Activated T-helper 9 cell treated with anti-CD3 and anti-CD28 coated beads, Interleukin-2, amount 50 U/mL, for 16 hours (primary cell): ENCODE results near the gene FAM53B.
"Not testable (repeated sequence)": the region's sequence is repeated elsewhere in the genome, so short reads cannot be mapped to it uniquely, and the experiment has no call there.

ENCODE experiments used
- DNase-seq: peaks from one replicate; pipeline ENCODE4 v3.0.0-alpha.2; 2020; ENCODE audit warnings: low read depth

FAM53B gene, protein sequence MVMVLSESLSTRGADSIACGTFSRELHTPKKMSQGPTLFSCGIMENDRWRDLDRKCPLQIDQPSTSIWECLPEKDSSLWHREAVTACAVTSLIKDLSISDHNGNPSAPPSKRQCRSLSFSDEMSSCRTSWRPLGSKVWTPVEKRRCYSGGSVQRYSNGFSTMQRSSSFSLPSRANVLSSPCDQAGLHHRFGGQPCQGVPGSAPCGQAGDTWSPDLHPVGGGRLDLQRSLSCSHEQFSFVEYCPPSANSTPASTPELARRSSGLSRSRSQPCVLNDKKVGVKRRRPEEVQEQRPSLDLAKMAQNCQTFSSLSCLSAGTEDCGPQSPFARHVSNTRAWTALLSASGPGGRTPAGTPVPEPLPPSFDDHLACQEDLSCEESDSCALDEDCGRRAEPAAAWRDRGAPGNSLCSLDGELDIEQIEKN

GRCh38 chr10:124744102-124745050 lies at the start of gene FAM53B:
FAM53B (minus strand) TSS chr10:124744378; CDS start chr10:124706713, 37,665 bp downstream.
- DNase-seq: peak; percentile 75

DNA sequence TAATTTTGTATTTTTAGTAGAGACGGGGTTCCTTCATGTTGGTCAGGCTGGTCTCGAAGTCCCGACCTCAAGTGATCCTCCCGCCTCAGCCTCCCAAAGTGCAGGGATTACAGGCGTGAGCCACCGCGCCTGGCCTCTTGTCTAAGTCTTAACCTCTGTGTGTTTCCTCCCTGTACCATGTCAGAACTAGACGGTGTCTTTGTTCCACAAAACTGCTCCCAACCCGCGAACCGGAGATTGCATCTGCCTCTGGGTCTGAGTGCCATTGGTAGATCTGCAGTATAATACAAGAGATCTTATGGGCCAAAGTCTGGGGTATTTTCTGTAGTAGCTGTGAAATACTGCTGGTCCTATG lies 48.8 kb upstream of the FAM53B start:
- no peak for DNase-seq

GRCh38 chr10:124791547-124792348 lies 47.6 kb upstream of the FAM53B start, which contains the start of gene EEF1AKMT2:
EEF1AKMT2 (minus strand) TSS chr10:124791887; CDS start chr10:124791833, 54 bp downstream.
- DNase-seq: peak; percentile 80

DNA sequence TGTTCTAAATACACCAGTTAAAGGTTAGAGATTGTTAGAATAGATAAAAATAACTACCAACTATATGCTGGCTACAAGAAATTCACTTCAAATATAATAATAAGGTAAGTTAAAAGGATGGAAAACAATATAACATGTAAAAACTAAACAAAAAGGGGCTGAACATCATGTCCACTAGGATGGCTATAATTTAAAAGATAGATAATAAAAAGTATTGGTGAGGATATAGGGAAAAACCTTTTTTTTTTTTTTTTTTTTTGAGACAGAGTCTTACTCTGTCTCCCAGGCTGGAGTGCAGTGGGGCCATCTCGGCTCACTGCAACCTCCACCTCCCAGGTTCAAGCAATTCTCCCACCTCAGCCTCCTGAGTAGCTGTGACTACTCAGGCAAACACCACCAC lies 38.7 kb upstream of the FAM53B start:
- DNase-seq: not testable (repeated sequence)

GRCh38 chr10:124768791-124769190 lies 24.6 kb upstream of the FAM53B start:
- DNase-seq: no peak

GRCh38 chr10:124765256-124765655 lies 21.1 kb upstream of the FAM53B start:
- DNase-seq: no peak

- DNase-seq: no peak
Measured at GRCh38 chr10:124763267-124763666, 19.1 kb upstream of the FAM53B start.

- no peak for DNase-seq
Measured at GRCh38 chr10:124762281-124762680, 18.1 kb upstream of the FAM53B start.

DNA sequence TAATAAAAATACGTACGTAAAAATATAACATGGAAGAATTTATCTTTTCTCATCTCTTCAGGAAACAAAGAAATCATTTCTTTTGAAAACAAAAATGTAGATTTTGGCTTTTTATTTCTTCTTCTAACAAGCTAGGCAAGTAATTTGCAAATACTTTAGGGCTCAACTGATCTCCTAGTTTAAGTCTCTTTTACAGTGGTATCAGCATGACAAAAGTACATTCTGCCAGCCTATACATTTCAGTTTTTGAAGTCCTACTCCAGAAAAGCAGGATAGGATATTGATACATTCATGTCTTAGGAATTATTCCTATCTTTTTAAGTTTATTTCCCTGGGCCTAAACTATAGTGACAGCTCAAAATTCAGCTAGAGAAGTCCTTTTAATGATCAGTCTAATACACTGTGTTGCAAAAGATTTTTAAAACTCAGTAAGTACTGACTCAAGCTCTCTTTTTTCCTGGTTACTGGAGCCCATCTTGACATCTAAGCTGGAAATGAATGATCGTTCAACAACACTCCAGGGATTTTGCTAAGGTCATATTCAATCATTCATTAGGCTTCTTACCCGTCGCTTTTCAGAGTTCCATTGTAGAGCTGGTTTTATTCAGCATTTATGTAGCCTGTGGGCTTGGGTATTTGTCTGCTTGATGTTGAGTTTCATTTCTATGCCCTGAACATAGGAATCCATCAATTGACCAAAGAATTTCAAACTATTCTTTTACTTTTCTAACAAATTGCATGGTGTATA lies 12.2 kb upstream of the FAM53B start:
- no peak for DNase-seq

GRCh38 chr10:124755581-124755980 lies 11.4 kb upstream of the FAM53B start:
- no peak for DNase-seq

DNA sequence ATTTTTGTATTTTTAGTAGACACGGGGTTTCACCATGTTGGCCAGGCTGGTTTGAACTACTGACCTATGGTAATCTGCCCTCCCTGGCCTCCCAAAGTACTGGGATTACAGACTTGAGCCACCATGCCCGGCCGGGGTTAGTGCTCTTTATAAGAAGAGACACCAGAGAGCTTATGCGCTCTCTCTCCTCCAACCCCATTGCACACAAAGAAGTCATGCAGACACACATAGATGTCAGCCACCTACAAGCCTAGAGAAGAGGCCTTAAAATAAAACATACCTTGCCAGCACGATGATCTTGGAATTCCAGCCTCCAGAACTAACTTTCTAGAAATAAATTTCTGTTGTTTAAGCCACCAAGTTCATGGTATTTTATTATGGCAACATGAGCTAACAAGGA lies 10.0 kb upstream of the FAM53B start:
- DNase-seq: no peak

DNA sequence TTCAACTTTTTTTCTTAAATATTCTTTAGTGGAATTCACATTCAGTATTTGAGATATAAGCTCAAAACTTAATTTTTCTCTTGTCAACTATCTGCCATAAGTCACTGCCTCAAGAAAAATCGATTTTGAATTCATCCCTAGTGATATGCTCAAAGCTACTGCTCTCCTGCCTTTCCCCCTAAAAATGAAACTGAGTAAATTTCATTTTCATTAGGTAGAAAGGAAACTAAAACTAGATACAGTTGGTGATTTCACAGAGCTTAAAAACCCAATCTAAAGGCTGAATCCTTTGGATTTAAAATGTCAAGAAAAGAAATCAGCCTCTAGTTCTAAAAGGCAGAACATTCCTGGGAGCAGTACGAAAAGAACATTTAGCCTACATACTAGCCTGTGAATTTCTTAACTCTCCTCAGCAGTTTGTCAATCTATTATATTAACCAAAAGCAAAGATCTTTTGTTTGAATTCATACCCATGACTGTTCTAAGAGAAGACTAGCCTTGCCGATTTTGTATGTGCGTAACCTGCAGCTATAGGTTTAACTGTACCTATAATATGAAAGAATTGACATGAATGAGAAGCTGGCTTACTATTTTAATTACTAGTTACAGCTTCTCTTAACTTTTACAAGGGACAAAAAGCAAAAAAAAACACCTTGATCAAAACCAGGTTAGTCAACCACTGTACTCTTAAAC lies 4.9 kb upstream of the FAM53B start:
- no peak for DNase-seq

GRCh38 chr10:124748166-124748565 lies 4.0 kb upstream of the FAM53B start:
- no peak for DNase-seq

DNA sequence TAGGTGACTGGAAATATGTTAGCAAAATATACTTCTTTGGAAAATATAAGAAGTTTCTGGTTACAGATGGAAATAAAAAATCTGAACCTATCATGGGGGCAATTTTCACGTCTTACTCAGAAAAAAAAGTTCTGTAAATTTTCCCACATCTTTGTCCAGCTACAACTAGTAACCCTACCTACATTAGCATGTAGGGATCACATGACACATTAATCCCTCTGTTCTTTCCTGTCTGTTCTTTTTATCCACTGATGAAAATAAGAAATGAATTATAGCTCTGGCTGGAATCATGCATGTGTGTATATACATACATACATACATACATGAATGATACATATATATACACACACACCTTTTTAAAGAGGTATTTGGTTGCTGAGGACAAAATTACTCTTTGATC lies 3.6 kb upstream of the FAM53B start:
- no peak for DNase-seq

DNA sequence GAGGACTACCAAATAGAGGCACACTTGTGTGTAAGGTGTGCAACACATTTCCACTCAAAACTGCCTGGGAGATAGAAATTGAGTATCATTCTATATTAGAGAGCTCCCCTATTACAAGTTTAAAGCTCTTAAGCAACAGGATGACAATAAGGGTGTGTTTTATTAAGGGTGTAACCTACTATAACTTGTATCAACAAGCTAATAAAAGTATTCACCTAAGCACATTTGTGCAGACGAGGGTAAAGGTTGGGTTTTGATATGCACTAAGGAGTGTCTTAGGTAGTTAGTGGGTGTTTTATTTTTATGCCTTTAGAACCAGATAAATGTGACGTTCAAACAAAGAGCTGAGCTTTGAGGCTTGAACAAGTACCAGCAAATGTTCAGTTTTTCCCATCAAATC lies 2.8 kb upstream of the FAM53B start:
- DNase-seq: no peak

DNA sequence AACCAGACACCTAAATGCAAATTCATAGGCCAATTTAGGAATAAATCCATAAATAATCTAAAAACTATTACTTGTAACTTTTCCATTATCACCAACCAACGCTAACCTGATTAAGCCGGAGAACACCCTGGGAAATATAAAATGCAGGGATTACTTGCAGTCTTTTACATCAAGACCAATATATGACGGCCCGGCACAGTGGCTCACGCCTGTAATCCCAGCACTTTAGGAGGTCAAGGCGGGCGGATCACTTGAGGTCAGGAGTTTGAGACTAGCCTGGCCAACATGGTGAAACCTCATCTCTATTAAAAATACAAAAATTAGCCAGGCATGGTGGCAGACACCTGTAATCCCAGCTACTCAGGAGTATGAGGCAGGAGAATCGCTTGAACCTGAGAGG lies 2.3 kb upstream of the FAM53B start:
- DNase-seq: not testable (repeated sequence)

- DNase-seq: no peak
Measured at GRCh38 chr10:124745673-124746072, 1.5 kb upstream of the FAM53B start.

DNA sequence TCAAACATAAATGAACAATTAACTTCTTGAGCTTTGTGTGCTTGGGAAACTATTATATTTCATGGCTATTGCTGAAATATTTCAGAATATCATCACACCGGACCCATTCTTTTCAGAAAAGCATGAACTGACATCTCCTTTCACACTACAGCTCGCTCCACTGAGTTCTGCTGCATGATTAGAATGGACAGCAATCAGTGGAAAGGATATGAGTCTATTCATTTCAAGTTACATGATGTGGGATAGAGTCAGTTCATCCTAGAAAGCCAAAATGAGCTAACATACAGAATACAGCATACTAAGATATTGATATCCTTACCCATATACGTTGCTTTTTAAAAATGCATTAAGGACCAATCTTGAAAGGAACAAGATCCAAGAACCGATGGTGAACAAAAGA lies 1.1 kb upstream of the FAM53B start:
- no peak for DNase-seq

GRCh38 chr10:124743191-124744101 lies 732 bp downstream of the FAM53B start:
- no peak for DNase-seq
